NCI-H2171 treated with DMSO at 0.1 percent for 48 hours (cell line): ENCODE results near the gene ETV7.
"Not testable (repeated sequence)": the region's sequence is repeated elsewhere in the genome, so short reads cannot be mapped to it uniquely, and the experiment has no call there.

Source experiments
- DNase-seq: peaks from one replicate; lab custom pipeline; 2025; lab: John Stamatoyannopoulos, UW

ETV7 gene

DNA sequence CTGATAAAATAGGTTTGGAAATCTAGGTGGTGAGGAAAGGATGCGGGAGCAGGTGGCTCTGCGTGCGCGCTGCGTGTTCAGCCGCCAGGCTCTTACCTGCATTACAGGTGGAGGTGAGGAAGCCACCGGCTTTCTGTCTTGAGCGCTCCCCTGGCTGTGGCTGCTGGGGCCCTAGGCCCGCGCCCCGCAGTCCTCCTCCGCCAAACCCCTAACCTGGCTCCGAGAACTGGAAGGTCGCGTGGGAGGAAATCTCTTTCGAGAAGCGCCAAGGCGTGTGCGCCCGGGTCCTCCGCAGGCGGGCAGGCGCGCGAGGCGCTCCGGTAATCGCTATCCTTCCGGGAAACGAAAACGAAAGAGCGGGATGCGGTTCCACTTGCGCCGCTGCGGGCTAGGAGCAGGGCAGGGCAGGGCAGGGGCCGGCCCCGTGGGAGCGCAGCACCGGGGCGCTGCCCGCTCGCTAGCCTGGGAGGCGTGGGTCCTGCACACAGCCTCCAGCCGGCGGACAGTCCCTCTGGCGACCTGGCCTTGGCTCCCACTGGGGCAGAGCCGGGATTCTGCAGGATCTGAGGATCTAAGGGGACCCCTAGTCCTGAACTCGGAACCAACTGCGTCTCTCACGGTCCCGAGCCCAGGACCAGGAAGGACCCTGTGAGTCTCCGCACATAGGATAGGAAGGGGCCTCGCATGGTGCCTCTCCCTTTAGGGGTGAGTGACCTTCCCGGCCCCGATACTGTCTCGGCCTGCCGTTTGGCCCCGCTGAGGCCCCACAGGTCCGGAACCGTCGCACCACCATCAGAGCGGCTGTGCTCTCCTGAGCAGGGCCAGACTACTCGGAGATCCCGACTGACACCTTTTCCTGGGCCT lies at the start of gene ETV7:
Gene ETV7 (minus strand): TSS at position 230 of the 864 bp plus-strand sequence. CDS start 128 bp downstream, at position 102.
- no peak for DNase-seq

DNA sequence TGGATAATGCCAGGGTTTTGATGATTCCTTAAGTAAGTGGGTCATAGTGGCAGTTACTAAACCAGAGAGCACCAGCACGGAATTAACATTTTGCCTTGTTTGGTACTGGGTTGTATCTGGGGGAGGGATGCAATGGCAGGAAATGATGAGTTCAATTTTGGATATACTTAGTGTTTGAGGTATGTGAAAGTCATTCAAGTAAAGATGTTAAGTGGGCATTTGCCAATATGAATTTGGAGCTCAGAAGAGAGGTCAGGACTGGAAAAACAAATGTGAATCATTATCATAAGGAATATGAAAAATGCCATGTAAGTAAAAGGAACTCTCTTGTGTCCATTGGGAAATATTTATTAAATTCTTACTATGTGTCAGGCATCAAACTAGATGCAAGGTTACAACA lies 49.0 kb upstream of the ETV7 start:
- no peak for DNase-seq

- DNase-seq: no peak
Observed at GRCh38 chr6:36432151-36432671, 44.7 kb upstream of the ETV7 start.

- DNase-seq: no peak
Observed at GRCh38 chr6:36431197-36431596, 43.7 kb upstream of the ETV7 start.

DNA sequence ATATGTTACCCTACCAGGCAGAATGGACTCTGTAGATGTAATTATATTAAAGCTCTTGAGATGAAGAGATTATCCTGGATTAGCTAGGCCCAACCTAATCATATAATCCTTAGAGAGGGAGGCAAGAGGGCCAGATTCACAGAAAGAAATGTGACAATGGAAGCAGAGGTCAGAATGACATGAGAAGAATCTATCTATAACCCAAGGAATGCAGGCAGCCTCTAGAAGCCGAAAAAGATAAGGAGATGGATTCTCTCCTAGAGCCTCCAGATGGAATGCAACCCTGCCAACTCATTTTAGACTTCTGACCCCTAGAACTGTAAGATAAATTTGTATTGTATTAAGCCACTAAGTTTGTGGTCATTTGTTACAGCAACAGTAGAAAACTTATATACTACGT lies 42.9 kb upstream of the ETV7 start:
- DNase-seq: no peak

DNA sequence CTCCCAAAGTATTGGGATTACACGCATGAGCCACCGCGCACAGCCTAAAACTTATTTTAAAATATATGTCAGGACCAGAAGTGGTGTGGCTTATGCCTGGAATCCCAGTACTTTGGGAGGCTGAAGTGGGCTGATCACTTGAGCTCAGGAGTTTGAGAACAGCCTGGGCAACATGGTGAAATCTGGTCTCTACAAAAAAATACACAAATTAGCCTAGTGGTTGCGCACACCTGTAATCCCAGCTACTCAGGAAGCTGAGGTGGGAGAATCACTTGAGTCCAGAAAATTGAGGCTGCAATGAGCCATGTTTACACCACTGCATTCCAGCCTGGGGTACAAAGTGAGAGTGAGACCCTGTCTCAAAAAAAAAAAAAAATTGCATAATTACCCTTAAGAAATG lies 41.4 kb upstream of the ETV7 start:
- no peak for DNase-seq

- no peak for DNase-seq
Observed at GRCh38 chr6:36426622-36427021, 39.2 kb upstream of the ETV7 start.

GRCh38 chr6:36423101-36423824 lies 35.8 kb upstream of the ETV7 start:
- peak; percentile 98 for DNase-seq

DNA sequence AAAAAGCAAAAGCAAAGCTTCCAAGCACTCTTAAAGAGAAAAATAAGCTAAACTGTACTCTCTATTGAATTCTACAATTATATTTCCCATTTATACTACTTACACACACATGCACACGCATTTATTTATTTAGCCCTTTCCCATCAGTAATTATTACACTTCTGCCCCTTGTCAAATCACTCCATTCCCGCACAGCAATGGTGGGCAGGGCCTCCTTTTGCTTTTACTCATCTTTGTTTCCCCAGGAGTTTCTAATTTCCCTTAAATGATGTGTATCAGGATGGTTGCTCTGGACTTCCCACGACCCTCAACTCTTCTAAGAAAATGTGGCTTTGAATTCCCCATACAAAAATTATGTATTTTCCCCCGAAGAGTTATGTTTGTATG lies 35.2 kb upstream of the ETV7 start:
- DNase-seq: no peak

GRCh38 chr6:36419310-36419709 lies 31.8 kb upstream of the ETV7 start:
- DNase-seq: no peak

DNA sequence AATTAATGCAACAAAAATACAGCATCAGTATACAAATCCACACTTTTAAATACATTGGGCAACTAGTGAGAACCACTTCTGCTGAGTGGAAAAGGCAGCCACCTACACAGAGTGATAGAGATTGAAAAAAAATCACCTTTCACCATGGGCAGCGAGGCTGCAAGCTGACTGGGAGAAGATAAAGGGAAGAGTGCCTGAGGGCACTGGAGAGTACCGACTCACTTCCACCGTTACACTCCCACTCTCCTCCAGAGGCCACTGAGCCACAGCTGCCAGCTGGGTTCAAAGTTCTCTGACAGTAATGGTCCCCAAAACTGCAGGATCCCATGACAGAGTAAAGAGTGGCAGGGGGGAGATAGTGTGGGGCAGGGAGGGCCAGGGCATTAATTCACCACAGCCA lies 31.1 kb upstream of the ETV7 start:
- no peak for DNase-seq

GRCh38 chr6:36414481-36414880 lies 27.0 kb upstream of the ETV7 start:
- DNase-seq: no peak

- DNase-seq: no peak
Observed at GRCh38 chr6:36413489-36414480, 26.3 kb upstream of the ETV7 start.

- DNase-seq: not testable (repeated sequence)
Observed at GRCh38 chr6:36409718-36410117, 22.2 kb upstream of the ETV7 start.

- no peak for DNase-seq
Observed at GRCh38 chr6:36404164-36404563, 16.7 kb upstream of the ETV7 start.

DNA sequence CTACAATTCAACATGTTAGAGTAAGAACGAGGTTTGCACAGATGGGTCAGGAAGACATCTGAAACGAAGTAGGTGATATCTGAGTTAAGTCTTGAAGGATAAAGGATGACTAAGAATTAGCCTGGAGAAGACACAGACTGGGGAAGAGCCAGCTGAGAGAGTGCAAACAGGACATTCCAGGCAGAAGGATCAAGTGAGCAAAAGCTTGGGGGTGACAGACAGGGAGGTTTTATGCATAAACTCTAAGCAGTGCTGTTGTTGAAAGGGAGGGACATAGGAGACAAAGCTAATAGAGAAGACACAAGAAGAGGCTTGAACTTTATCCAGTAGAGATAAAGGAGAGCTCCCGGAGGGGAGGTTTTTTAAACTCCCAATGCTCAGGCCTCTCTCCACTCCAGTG lies 15.0 kb upstream of the ETV7 start:
- DNase-seq: no peak

- peak; percentile 47 for DNase-seq
Observed at GRCh38 chr6:36399970-36400369, 12.5 kb upstream of the ETV7 start.

GRCh38 chr6:36392621-36393020 lies 5.2 kb upstream of the ETV7 start:
- no peak for DNase-seq

GRCh38 chr6:36389353-36389752 lies 1.9 kb upstream of the ETV7 start:
- no peak for DNase-seq

- DNase-seq: peak; percentile 22
Observed at GRCh38 chr6:36386495-36387439, 702 bp downstream of the ETV7 start.

GRCh38 chr6:36384095-36384494 lies 3.4 kb downstream of the ETV7 start:
- no peak for DNase-seq
